A549 (cell line): ENCODE data around the gene RGS14.
"Not testable (repeated sequence)": the region's sequence is repeated elsewhere in the genome, so short reads cannot be mapped to it uniquely, and the experiment has no call there.

Experiments used
- CTCF ChIP-seq: fragments of >200 bp; sonication (Bioruptor Twin); formaldehyde crosslinking; IDR thresholded peaks from 3 replicates; pipeline ENCODE4 v1.5.1; 2016
- EP300 ChIP-seq, 2 experiments: fragments of >200 bp; sonication (Bioruptor Twin); formaldehyde crosslinking; IDR thresholded peaks; 2 replicates in 1 of 2; 3 replicates in 1 of 2; pipeline ENCODE4 v1.6.1; 2016 to 2017
- ESRRA ChIP-seq: fragments of 150-350 bp; IDR thresholded peaks from 2 replicates; pipeline ENCODE4 v1.6.1; 2014; ENCODE audit warnings: mild to moderate bottlenecking, low read length, borderline replicate concordance
- MAX ChIP-seq: IDR thresholded peaks from 2 replicates; pipeline ENCODE4 v1.6.1; 2012
- POLR2A ChIP-seq: IDR thresholded peaks from 2 replicates; pipeline ENCODE4 v1.6.1; 2012; ENCODE audit warnings: mild to moderate bottlenecking, low read length
- REST ChIP-seq: fragments of 200-600 bp; sonication (generic); IDR thresholded peaks from 2 replicates; pipeline ENCODE4 v1.6.1; 2016; ENCODE audit warnings: antibody characterized with exemption, mild to moderate bottlenecking, moderate library complexity
- RFX5 ChIP-seq: fragments of 450-650 bp; IDR thresholded peaks from 2 replicates; pipeline ENCODE4 v1.7.1; 2014; ENCODE audit warnings: antibody characterized with exemption, mild to moderate bottlenecking, moderate library complexity

- TF ChIP-seq RFX5; POLR2A; EP300 (IDR thresholded peaks at IDR 0.05); ESRRA; CTCF; MAX; REST: not testable (repeated sequence)
Measured at GRCh38 chr5:177360740-177361139, 3.0 kb downstream of the RGS14 start.
